ENCODE data around the gene KRT86. TPM values are rescaled to one million over a fixed set of nuclear protein-coding genes. Genes with fewer than 3 reads are reported as not detected.
A peak's percentile ranks its signal among the peaks of the same experiment; 100 is the strongest.
"Not testable (repeated sequence)": the region's sequence is repeated elsewhere in the genome, so short reads cannot be mapped to it uniquely, and the experiment has no call there.

KRT86 gene
- total RNA-seq, 5 donors from 2014 or later (not counting 1 experiment from before 2014, with no cell fraction given), result 0.35 TPM; not detected in 4

- Mint-ChIP-seq H3K4me1 (peaks cover 10 to 24% (median 18%) of the 10 kb centered on the region in 3 donors), H3K4me3 (no peak overlapping the region), H3K27ac (no peak overlapping the region), H3K27me3 (peaks cover 33 to 49% of the 10 kb centered on the region in 2 donors), H3K9me3 (no peaks in the 10 kb centered on the region), H3K36me3 (no peaks in the 10 kb centered on the region)
- no peak for ATAC-seq (replicated peaks in 1 of 4)
- Histone ChIP-seq H3K4me1 (ENCODE audit: control insufficient read depth in 1 of 2, extremely low read depth in 1 of 2, insufficient read depth in 2 of 2, low read length in 2 of 2) (peaks cover 0 to 10% of the 10 kb centered on the region in 2 experiments), H3K4me3 (ENCODE audit: control insufficient read depth in 1 of 2, extremely low read depth in 1 of 2, low read length in 1 of 2) (no peak overlapping the region), H3K9me3 (no peaks in the 10 kb centered on the region), H3K27me3 (replicated peaks in 1 of 2; ENCODE audit: control insufficient read depth in 2 of 2, extremely low read depth in 1 of 2, insufficient read depth in 2 of 2, low read length in 1 of 2) (peaks cover 8 to 51% of the 10 kb centered on the region in 2 experiments), H3K36me3 (ENCODE audit: control insufficient read depth in 2 of 2, extremely low read depth in 1 of 2, insufficient read depth in 1 of 2, low read length in 1 of 2) (no peaks in the 10 kb centered on the region), H3K27ac (ENCODE audit: low read length) (no peak overlapping the region)
- 88% methylated on average over 3 of the region's 7 CpGs for WGBS (ENCODE audit: insufficient coverage)
- no peak for DNase-seq
- CTCF ChIA-PET, result no interaction called here
- POLR2A ChIA-PET, result no interaction called here
Measured at GRCh38 chr12:52254965-52255751, 19.3 kb upstream of the KRT86 start.

GRCh38 chr12:52255926-52256583 is 18.4 kb upstream of the KRT86 start:
- ChIA-PET POLR2A (no interaction called here), CTCF (no interaction called here)
- Histone ChIP-seq H3K27me3 (replicated peaks in 1 of 2; ENCODE audit: control insufficient read depth in 2 of 2, extremely low read depth in 1 of 2, insufficient read depth in 2 of 2, low read length in 1 of 2) (peaks cover 8 to 49% of the 10 kb centered on the region in 2 experiments), H3K36me3 (ENCODE audit: control insufficient read depth in 2 of 2, extremely low read depth in 1 of 2, insufficient read depth in 1 of 2, low read length in 1 of 2) (no peaks in the 10 kb centered on the region), H3K27ac (ENCODE audit: low read length) (no peak overlapping the region), H3K4me1 (ENCODE audit: control insufficient read depth in 1 of 2, extremely low read depth in 1 of 2, insufficient read depth in 2 of 2, low read length in 2 of 2) (peaks cover 0 to 10% of the 10 kb centered on the region in 2 experiments), H3K9me3 (no peaks in the 10 kb centered on the region), H3K4me3 (ENCODE audit: control insufficient read depth in 1 of 2, extremely low read depth in 1 of 2, low read length in 1 of 2) (no peak overlapping the region)
- 84% methylated on average over 8 of the region's 9 CpGs for WGBS (ENCODE audit: insufficient coverage)
- ATAC-seq (replicated peaks in 1 of 4) (no peak), DNase-seq (no peak)
- H3K4me1 Mint-ChIP-seq, result peaks cover 14 to 26% (median 22%) of the 10 kb centered on the region in 3 donors
- no peaks in the 10 kb centered on the region for H3K36me3 Mint-ChIP-seq
- H3K27me3 Mint-ChIP-seq, result peaks cover 40 to 54% of the 10 kb centered on the region in 2 donors
- no peak overlapping the region for H3K4me3 Mint-ChIP-seq
- no peak overlapping the region for H3K27ac Mint-ChIP-seq
- H3K9me3 Mint-ChIP-seq, result no peaks in the 10 kb centered on the region

- H3K36me3 Mint-ChIP-seq, result no peaks in the 10 kb centered on the region
- Histone ChIP-seq H3K4me1 (ENCODE audit: control insufficient read depth in 1 of 2, extremely low read depth in 1 of 2, insufficient read depth in 2 of 2, low read length in 2 of 2) (peaks cover 0 to 9% of the 10 kb centered on the region in 2 experiments), H3K9me3 (no peaks in the 10 kb centered on the region), H3K27ac (ENCODE audit: low read length) (no peak overlapping the region), H3K27me3 (replicated peaks in 1 of 2; ENCODE audit: control insufficient read depth in 2 of 2, extremely low read depth in 1 of 2, insufficient read depth in 2 of 2, low read length in 1 of 2) (peaks cover 11 to 52% of the 10 kb centered on the region in 2 experiments), H3K36me3 (ENCODE audit: control insufficient read depth in 2 of 2, extremely low read depth in 1 of 2, insufficient read depth in 1 of 2, low read length in 1 of 2) (no peaks in the 10 kb centered on the region), H3K4me3 (ENCODE audit: control insufficient read depth in 1 of 2, extremely low read depth in 1 of 2, low read length in 1 of 2) (no peak overlapping the region)
- no peaks in the 10 kb centered on the region for H3K9me3 Mint-ChIP-seq
- H3K4me3 Mint-ChIP-seq, result no peak overlapping the region
- peaks cover 45 to 58% of the 10 kb centered on the region in 2 donors for H3K27me3 Mint-ChIP-seq
- CTCF ChIA-PET, result no interaction called here
- 60% methylated on average over 2 of the region's 2 CpGs for WGBS (ENCODE audit: insufficient coverage)
- no peak for ATAC-seq (replicated peaks in 1 of 4)
- H3K27ac Mint-ChIP-seq, result no peak overlapping the region
- H3K4me1 Mint-ChIP-seq, result peaks cover 10 to 21% (median 17%) of the 10 kb centered on the region in 3 donors
- DNase-seq, result no peak
- POLR2A ChIA-PET, result no interaction called here
Measured at GRCh38 chr12:52256584-52256935, 17.9 kb upstream of the KRT86 start.

DNA sequence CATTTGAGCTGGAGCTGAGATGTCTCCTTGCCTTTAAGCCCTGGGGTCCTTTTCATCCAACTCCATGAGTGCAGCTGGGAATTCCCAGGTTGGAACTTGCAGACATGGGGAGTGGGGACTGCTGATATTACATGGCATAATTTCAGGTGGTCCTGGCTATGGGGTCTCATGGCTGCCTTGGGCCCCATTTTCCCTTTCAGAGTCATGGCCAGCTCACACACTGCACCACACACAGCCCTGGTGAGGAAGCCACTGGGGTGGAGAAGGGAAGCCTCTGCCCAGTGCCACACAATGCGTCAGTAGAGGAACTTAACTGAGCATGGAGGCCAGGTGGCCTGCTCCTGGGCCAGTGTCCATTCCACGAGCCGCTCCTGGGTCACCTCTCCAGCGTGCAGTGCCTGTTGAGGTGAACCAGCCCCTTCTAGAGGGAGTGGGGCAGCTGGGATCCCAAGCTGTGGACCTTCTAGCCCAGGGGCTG is 17.3 kb upstream of the KRT86 start:
- POLR2A ChIA-PET, result no interaction called here
- no peak overlapping the region for H3K4me3 ChIP-seq (ENCODE audit: control insufficient read depth in 1 of 2, extremely low read depth in 1 of 2, low read length in 1 of 2)
- CTCF ChIA-PET, result no interaction called here

DNA sequence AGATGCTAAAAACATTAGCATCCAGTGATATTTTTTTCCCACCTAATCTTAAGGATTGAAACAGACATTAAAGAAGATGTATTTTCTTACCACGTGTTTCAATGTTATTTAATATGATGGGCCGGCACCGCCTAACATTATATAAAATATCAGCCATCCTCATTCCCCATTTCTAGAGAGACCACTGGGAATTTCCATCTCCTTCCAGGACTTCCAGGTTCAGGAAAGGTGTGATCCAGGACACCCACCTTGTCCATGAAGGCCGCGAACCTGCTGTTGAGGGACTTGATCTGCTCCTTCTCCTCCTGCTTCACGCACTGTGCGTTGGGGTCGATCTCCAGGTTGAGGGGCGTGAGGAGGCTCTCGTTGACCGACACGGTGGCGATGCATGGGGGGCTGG is 16.5 kb upstream of the KRT86 start:
- H3K9me3 Mint-ChIP-seq; H3K4me3 Mint-ChIP-seq; H3K9me3 ChIP-seq; POLR2A ChIA-PET; H3K4me1 ChIP-seq (ENCODE audit: control insufficient read depth in 1 of 2, extremely low read depth in 1 of 2, insufficient read depth in 2 of 2, low read length in 2 of 2); H3K36me3 ChIP-seq (ENCODE audit: control insufficient read depth in 2 of 2, extremely low read depth in 1 of 2, insufficient read depth in 1 of 2, low read length in 1 of 2); ATAC-seq (replicated peaks in 1 of 4); H3K27ac Mint-ChIP-seq; CTCF ChIA-PET; H3K36me3 Mint-ChIP-seq; H3K27ac ChIP-seq (ENCODE audit: low read length); H3K4me3 ChIP-seq (ENCODE audit: control insufficient read depth in 1 of 2, extremely low read depth in 1 of 2, low read length in 1 of 2); DNase-seq: not testable (repeated sequence)
- H3K27me3 ChIP-seq (replicated peaks in 1 of 2; ENCODE audit: control insufficient read depth in 2 of 2, extremely low read depth in 1 of 2, insufficient read depth in 2 of 2, low read length in 1 of 2), result peaks cover 12 to 58% of the 10 kb centered on the region in 2 experiments
- Mint-ChIP-seq H3K27me3 (peaks cover 48 to 62% of the 10 kb centered on the region in 2 donors), H3K4me1 (peaks cover 7 to 11% (median 11%) of the 10 kb centered on the region in 3 donors)
- WGBS (ENCODE audit: insufficient coverage), result 65% methylated on average over 9 of the region's 13 CpGs

More for the DNA sequence above, 17.3 kb upstream of the KRT86 start:
- 97% methylated on average over 4 of the region's 4 CpGs for WGBS (ENCODE audit: insufficient coverage)
- no peaks in the 10 kb centered on the region for H3K36me3 Mint-ChIP-seq
- peaks cover 48 to 62% of the 10 kb centered on the region in 2 donors for H3K27me3 Mint-ChIP-seq
- H3K9me3 Mint-ChIP-seq, result no peaks in the 10 kb centered on the region
- peaks cover 7 to 15% (median 11%) of the 10 kb centered on the region in 3 donors for H3K4me1 Mint-ChIP-seq
- ATAC-seq (replicated peaks in 1 of 4) (no peak), DNase-seq (no peak)
- Histone ChIP-seq H3K36me3 (ENCODE audit: control insufficient read depth in 2 of 2, extremely low read depth in 1 of 2, insufficient read depth in 1 of 2, low read length in 1 of 2) (no peaks in the 10 kb centered on the region), H3K9me3 (no peaks in the 10 kb centered on the region), H3K4me1 (ENCODE audit: control insufficient read depth in 1 of 2, extremely low read depth in 1 of 2, insufficient read depth in 2 of 2, low read length in 2 of 2) (peaks cover 0 to 4% of the 10 kb centered on the region in 2 experiments), H3K27me3 (replicated peaks in 1 of 2; ENCODE audit: control insufficient read depth in 2 of 2, extremely low read depth in 1 of 2, insufficient read depth in 2 of 2, low read length in 1 of 2) (peaks cover 12 to 54% of the 10 kb centered on the region in 2 experiments), H3K27ac (ENCODE audit: low read length) (no peak overlapping the region)
- H3K4me3 Mint-ChIP-seq, result no peak overlapping the region
- H3K27ac Mint-ChIP-seq, result no peak overlapping the region

DNA sequence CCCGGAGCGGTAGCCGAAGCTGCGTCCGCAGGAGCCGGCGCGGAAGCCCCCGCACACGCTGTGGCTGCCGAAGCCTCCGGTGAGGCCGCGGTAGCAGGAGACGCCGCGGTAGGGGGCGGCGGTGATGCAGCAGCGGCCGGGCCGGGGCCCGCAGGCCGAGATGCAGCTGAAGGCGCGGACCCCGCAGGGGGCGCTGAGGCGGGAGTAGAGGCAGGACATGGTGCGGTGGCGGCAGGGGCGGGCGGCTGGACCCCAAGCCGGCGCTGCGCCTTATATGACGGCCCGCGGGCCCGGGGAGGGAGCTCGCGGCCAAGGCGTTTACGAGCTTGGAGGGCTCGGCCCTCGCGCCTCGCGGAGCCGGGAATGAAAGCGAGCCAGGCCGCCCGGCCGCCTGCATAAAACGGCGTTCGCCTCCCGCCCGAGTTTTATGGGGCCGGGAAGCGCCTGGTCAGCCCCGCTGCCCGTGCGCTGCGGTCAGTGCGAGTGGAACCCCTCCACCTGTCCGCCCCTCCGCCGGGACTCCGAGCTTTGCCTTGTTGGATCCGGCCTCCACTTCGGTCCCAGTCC is 16.0 kb upstream of the KRT86 start:
- Mint-ChIP-seq H3K27ac (no peak overlapping the region), H3K27me3 (peaks cover 48 to 62% of the 10 kb centered on the region in 2 donors), H3K4me3 (peak overlapping the region in 1 of 3 donors; percentile 38), H3K9me3 (no peaks in the 10 kb centered on the region), H3K36me3 (no peaks in the 10 kb centered on the region), H3K4me1 (peaks cover 7 to 11% (median 11%) of the 10 kb centered on the region in 3 donors)
- Histone ChIP-seq H3K4me1 (ENCODE audit: control insufficient read depth in 1 of 2, extremely low read depth in 1 of 2, insufficient read depth in 2 of 2, low read length in 2 of 2) (peaks cover 0 to 3% of the 10 kb centered on the region in 2 experiments), H3K27me3 (replicated peaks in 1 of 2; ENCODE audit: control insufficient read depth in 2 of 2, extremely low read depth in 1 of 2, insufficient read depth in 2 of 2, low read length in 1 of 2) (peaks cover 12 to 63% of the 10 kb centered on the region in 2 experiments), H3K4me3 (ENCODE audit: control insufficient read depth in 1 of 2, extremely low read depth in 1 of 2, low read length in 1 of 2) (no peak overlapping the region), H3K36me3 (ENCODE audit: control insufficient read depth in 2 of 2, extremely low read depth in 1 of 2, insufficient read depth in 1 of 2, low read length in 1 of 2) (no peaks in the 10 kb centered on the region), H3K27ac (ENCODE audit: low read length) (no peak overlapping the region), H3K9me3 (no peaks in the 10 kb centered on the region)
- no peak for DNase-seq
- 12% methylated on average over 69 of the region's 72 CpGs for WGBS (ENCODE audit: insufficient coverage)
- ChIA-PET POLR2A (no interaction called here), CTCF (no interaction called here)
- ATAC-seq (replicated peaks in 1 of 4), result peak in 1 of 4 experiments; percentile 13
